NCI-H1930 (cell line): ENCODE results near the gene ARMH3.

Experiments
- DNase-seq, 2 experiments: peaks; one replicate each; lab custom pipeline; 2025; lab: John Stamatoyannopoulos, UW

Gene ARMH3

GRCh38 chr10:101939008-101939648 is 116.8 kb downstream of the ARMH3 start:
- DNase-seq, result no peak

- no peak for DNase-seq
These were observed 117.5 kb downstream of the ARMH3 start for GRCh38 chr10:101938305-101939007.

- DNase-seq, result no peak
These were observed 120.5 kb downstream of the ARMH3 start for GRCh38 chr10:101935431-101935830.

GRCh38 chr10:101934686-101935305 is 121.2 kb downstream of the ARMH3 start:
- DNase-seq, result no peak

- DNase-seq, result no peak
These were observed 122.0 kb downstream of the ARMH3 start for GRCh38 chr10:101933976-101934375.

- no peak for DNase-seq
These were observed 123.8 kb downstream of the ARMH3 start for GRCh38 chr10:101932183-101932582.

GRCh38 chr10:101925027-101925426 is 130.9 kb downstream of the ARMH3 start:
- DNase-seq, result no peak

- DNase-seq, result no peak
These were observed 132.7 kb downstream of the ARMH3 start for GRCh38 chr10:101923256-101923655.

GRCh38 chr10:101922846-101923245 is 133.1 kb downstream of the ARMH3 start:
- no peak for DNase-seq

- no peak for DNase-seq
These were observed 135.4 kb downstream of the ARMH3 start for GRCh38 chr10:101920546-101920945.

GRCh38 chr10:101919026-101919770 is 136.8 kb downstream of the ARMH3 start:
- DNase-seq, result no peak

GRCh38 chr10:101912561-101913179 is 143.3 kb downstream of the ARMH3 start:
- no peak for DNase-seq

- no peak for DNase-seq
These were observed 149.3 kb downstream of the ARMH3 start for GRCh38 chr10:101906586-101907183.

- DNase-seq, result no peak
These were observed 150.7 kb downstream of the ARMH3 start for GRCh38 chr10:101905251-101905650.

- DNase-seq, result no peak
These were observed 152.0 kb downstream of the ARMH3 start for GRCh38 chr10:101903827-101904550.

GRCh38 chr10:101902820-101903145 is 153.2 kb downstream of the ARMH3 start:
- DNase-seq, result no peak

GRCh38 chr10:101902032-101902819 is 153.7 kb downstream of the ARMH3 start:
- no peak for DNase-seq

- no peak for DNase-seq
These were observed 154.6 kb downstream of the ARMH3 start for GRCh38 chr10:101901340-101901739.

GRCh38 chr10:101897633-101898032 is 158.3 kb downstream of the ARMH3 start:
- no peak for DNase-seq

GRCh38 chr10:101896225-101896877 is 159.6 kb downstream of the ARMH3 start:
- DNase-seq, result no peak
